ENCODE results near the gene TBC1D14.

DNA sequence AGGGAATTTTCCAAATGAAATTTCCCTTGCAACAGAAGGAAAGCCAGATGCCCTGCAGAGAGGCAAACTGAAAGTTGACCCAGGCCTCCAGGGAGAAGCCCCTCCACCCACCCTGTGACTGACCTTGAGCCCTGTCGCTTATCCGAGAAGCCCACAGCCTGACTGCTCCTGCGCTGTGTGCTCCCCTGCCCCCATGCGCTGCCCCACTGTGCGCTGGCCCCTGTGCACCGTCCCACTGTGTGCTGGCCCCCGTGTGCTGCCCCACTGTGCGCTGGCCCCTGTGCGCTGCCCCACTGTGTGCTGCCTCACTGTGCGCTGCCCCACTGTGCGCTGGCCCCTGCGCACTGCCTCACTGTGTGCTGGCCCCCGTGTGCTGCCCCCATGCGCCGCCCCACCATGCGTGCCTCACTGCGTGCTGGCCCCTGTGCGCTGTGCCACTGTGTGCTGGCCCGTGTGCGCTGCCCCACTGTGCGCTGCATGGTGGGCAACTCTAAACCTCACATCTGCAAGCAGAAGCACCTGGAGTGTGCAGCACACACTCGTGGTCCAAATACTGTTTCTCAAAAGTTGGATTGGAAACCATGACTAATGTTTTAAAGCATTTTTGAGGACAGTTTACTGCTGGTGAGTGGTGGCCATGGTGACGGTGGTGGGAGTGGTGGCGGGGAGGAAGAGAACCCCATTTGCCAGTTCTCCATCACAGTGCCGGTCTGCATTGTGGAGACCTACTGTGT, 166.5 kb downstream of the TBC1D14 start:
- TF ChIP-seq, protein P1, sequence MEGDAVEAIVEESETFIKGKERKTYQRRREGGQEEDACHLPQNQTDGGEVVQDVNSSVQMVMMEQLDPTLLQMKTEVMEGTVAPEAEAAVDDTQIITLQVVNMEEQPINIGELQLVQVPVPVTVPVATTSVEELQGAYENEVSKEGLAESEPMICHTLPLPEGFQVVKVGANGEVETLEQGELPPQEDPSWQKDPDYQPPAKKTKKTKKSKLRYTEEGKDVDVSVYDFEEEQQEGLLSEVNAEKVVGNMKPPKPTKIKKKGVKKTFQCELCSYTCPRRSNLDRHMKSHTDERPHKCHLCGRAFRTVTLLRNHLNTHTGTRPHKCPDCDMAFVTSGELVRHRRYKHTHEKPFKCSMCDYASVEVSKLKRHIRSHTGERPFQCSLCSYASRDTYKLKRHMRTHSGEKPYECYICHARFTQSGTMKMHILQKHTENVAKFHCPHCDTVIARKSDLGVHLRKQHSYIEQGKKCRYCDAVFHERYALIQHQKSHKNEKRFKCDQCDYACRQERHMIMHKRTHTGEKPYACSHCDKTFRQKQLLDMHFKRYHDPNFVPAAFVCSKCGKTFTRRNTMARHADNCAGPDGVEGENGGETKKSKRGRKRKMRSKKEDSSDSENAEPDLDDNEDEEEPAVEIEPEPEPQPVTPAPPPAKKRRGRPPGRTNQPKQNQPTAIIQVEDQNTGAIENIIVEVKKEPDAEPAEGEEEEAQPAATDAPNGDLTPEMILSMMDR (IDR thresholded peaks at IDR 0.05), result no peak
- no peak for TF ChIP-seq POLR2A (IDR thresholded peaks at IDR 0.05)
